ENCODE data around the gene GLG1. TPM values are rescaled to one million over a fixed set of nuclear protein-coding genes. Genes with fewer than 3 reads are reported as not detected.
"Not testable (repeated sequence)": the region's sequence is repeated elsewhere in the genome, so short reads cannot be mapped to it uniquely, and the experiment has no call there.

Gene GLG1
- polyA plus RNA-seq, 5 donors: 114 to 143 (median 128) TPM

- not testable (repeated sequence) for DNase-seq
These were observed 63.9 kb downstream of the GLG1 start for GRCh38 chr16:74542911-74543578.

- DNase-seq: not testable (repeated sequence)
These were observed 66.3 kb downstream of the GLG1 start for GRCh38 chr16:74540663-74541062.

DNA sequence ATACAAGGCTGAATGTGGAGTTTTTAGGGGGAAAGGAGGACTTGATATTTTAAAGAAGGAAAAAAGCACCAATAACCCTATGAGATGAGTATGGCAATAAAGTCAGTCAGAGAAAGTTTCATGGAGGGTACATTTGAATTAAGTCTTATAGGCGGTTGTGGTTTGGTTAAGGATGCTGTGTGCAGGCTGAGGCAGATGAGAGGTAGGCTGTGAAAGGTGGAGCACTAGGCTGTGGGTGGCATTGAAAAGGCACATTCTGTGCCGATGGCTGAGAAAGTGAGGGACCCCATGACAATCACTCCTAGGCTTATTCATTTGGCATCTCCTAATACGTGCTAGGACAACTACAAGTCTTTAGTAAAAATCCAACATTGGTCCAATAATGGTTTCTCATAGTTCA, 68.1 kb downstream of the GLG1 start:
- not testable (repeated sequence) for DNase-seq

DNA sequence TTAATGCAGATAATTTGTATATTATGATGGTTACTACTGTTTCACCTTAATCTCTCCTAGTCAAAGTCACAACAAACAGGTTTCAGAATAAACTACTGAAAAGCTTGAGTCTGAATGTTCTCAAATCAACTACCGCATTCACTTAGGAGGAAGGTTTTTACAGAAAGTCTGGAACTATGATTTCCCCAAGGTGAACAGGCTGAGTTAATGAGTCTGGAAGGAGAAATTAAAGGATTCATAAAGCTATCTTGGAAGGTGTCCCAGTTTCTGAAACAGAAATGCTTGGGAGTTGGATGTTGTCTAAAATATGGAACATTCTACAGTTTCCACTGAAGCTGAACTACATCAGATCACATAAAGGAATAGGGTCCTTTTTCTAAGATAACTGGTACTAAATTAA, 69.2 kb downstream of the GLG1 start:
- DNase-seq: not testable (repeated sequence)

DNA sequence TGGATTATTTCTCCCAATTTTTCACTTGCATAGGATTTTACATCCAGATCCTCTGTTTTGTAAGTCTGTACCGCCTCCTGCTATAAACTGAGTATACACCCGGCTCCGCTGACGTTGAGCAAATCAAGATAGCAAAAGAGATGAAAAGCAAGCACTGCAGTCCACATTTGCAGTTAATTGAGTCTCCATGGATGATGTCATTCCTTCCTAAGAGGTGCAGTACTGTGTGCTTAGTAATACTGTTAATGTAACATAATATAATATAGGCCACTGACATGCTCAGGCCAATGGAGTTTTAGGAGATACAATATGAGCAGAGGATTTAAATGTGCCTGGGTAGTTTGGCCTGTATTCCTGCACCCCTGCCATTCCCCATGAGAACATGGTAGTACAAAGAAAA, 72.3 kb downstream of the GLG1 start:
- DNase-seq: not testable (repeated sequence)

- DNase-seq: no peak
These were observed 82.0 kb downstream of the GLG1 start for GRCh38 chr16:74524926-74525325.

- no peak for DNase-seq
These were observed 82.8 kb downstream of the GLG1 start for GRCh38 chr16:74524117-74524516.

GRCh38 chr16:74523706-74524105, 83.2 kb downstream of the GLG1 start:
- DNase-seq: not testable (repeated sequence)

- no peak for DNase-seq
These were observed 84.8 kb downstream of the GLG1 start for GRCh38 chr16:74522160-74522559.

DNA sequence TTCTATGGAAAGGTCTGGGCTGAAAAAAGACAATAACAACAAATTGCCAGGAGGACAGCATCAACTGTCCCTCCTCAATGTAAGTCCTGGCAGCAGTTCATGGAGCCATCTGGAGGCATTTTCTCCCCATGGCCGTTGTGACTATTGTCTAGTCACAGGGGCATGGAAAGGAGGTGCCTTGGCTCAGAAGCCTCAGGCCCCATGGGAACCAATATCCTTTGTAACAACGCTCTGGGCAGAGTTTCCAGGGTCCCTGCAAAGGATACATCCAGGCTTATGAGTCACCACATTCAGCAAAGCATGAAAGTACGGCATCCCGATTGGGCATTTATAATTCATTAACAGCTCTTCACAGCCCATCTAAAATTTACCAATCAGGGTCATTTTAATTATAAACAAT, 85.2 kb downstream of the GLG1 start:
- no peak for DNase-seq

- DNase-seq: not testable (repeated sequence)
These were observed 88.0 kb downstream of the GLG1 start for GRCh38 chr16:74518934-74519333.

GRCh38 chr16:74511961-74512360, 95.0 kb downstream of the GLG1 start:
- no peak for DNase-seq

DNA sequence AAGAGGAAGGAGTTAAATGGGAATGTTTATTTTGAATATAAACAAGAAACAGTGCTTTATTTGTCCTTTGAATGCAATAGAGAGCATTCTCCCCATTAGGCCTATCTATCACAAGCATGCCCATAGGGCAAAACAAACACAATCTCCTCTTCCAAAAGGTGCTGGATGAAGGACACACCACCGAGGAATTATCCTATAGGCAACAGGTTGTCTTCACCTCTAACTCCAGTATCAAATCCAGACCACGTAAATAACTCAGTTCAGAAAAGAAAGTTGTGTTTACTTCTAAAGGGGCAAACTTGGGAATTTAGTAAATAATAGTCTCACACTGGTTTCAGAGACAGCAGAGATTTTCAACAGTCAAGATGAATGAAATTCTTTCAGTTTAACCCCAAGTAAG, 101.9 kb downstream of the GLG1 start:
- DNase-seq: no peak

DNA sequence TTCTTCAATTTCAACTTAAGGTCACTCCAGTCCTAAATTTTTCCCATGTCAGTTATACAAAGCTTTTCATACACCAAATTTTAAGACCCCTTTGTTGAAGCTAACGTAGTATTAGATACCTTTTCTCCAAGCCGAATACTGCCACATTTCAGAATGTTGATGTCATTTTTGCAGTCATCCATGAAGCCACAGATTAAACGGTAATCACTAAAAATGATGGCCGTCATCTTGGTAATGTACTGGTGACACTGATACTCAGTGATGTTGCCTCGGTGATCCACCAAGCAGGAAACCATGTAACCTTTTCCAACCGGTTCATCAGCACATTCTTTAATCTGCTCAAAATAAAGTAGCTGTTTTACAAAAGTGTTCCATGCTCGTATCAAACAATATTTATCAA, 103.5 kb downstream of the GLG1 start:
- no peak for DNase-seq

DNA sequence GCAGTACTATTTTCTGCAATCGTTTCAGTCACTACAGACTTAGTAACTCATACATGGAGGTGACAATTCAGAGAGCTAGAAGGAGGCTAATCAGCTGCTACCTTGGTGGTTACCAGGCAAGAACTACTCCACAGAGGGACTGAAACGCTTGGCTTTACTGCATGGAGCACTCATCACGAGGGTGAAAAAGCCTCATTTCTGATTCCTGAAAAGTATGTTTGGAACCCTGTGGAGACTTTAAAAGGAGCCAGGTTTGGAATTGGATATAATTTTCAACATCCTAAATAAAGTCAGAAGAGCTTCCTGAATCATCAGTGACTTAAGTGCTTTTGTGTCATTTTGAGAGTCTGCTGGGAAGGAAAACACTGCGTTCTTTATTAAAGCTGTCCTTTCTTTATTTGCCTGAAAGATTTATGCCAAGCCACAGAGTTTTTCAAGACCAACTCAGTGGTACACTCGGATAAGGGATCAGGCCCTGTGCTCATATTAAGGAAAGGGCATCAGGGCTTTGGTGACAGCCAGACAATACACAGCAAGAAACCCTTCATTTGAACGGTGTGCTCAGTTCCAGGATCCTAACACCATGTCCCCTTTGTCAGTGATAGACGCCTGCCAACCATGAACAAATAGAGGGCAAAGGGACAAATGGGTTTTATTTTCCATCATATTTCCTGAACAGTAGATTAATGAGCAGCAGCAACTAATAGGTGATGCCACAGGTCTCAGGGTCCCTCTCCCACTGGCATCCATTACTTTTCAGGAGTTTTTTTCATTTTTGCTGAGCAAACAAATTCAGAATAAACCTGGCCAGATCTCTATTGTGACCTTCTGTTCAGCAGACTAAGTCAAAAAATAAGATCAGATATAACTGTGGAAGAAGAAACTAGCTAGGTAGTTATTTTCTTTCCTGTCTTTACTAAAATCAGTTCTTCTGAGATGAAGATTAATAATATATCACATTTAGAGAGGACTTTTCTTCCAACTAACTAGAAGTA, 105.1 kb downstream of the GLG1 start:
- DNase-seq: no peak

DNA sequence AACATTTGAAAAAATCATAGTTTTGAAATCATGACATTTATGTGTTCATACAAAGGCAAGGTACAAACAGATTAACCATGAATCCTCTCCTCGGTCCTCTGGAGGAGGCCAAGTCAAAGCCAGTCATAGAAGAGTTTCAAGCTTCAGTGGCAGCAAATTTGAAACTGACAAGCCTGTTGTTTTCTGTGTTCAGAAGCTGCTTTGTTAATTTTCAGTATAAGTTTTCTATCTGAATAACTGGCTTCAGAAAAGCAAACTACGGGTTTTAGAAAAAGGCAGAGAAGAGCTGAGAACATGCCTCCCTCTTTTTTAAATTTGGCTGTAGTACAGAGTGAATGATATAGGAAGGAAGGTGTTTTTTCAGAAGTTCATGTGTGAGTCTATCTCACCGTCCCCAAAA, 106.0 kb downstream of the GLG1 start:
- DNase-seq: no peak

DNA sequence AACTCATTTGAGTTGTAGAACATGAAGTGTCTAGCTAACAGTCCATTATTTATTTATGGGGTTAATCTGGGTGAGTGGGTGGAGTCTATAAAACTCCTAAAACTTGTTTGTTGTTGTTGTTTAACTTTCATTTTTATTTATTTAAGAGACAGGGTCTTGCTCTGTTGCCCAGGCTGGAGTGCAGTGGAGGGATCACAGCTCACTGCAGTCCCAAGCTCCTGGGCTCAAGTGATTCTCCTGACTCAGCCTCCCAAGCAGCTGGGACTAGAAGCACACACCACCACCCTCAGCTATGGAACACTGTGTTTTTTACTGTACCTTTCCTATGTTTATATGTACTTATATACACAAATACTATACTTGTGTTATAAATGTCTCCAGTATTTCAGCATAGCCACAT, 107.8 kb downstream of the GLG1 start:
- no peak for DNase-seq

- no peak for DNase-seq
These were observed 109.2 kb downstream of the GLG1 start for GRCh38 chr16:74497761-74498160.

DNA sequence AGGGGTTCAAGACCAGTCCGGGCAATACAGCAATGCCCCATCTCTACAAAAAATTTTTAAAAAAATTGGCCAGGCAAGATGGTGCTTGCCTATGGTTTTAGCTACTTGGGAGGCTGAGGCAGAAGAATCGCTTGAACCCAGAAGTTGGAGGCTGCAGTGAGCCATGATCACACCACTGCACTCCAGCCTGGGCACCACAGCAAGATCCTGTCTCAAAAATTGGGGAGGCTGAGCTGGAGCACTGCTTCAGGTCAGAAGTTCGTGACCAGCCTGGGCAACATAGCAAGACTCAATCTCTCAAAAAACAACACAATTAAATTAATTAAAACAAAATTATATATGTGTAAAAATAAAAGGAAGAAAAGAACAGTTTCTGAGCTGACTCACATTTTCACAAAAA, 110.9 kb downstream of the GLG1 start:
- DNase-seq: no peak

GRCh38 chr16:74492976-74493375, 113.9 kb downstream of the GLG1 start:
- no peak for DNase-seq

GRCh38 chr16:74487634-74488495, 119.0 kb downstream of the GLG1 start:
- DNase-seq: no peak

- no peak for DNase-seq
These were observed 121.0 kb downstream of the GLG1 start for GRCh38 chr16:74485916-74486315.
